Activated naive CD8-positive, alpha-beta T cell (primary cell): ENCODE measurements around the gene NMNAT3.

Experiments
- H3K27ac Mint-ChIP-seq: one replicate; pipeline ENCODE4 v1.8.0; 2021; ENCODE audit warnings: mixed read lengths
- H3K27me3 Mint-ChIP-seq: one replicate; pipeline ENCODE4 v1.8.0; 2021; ENCODE audit warnings: mixed read lengths
- H3K36me3 Mint-ChIP-seq: one replicate; pipeline ENCODE4 v1.8.0; 2021; ENCODE audit warnings: mixed read lengths
- H3K4me1 Mint-ChIP-seq: one replicate; pipeline ENCODE4 v1.8.0; 2021; ENCODE audit warnings: low read depth, mixed read lengths
- H3K4me3 Mint-ChIP-seq: one replicate; pipeline ENCODE4 v1.8.0; 2021; ENCODE audit warnings: mild to moderate bottlenecking, mixed read lengths
- H3K9me3 Mint-ChIP-seq: one replicate; pipeline ENCODE4 v1.8.0; 2021; ENCODE audit warnings: low read depth, mixed read lengths

The NMNAT3 gene

DNA sequence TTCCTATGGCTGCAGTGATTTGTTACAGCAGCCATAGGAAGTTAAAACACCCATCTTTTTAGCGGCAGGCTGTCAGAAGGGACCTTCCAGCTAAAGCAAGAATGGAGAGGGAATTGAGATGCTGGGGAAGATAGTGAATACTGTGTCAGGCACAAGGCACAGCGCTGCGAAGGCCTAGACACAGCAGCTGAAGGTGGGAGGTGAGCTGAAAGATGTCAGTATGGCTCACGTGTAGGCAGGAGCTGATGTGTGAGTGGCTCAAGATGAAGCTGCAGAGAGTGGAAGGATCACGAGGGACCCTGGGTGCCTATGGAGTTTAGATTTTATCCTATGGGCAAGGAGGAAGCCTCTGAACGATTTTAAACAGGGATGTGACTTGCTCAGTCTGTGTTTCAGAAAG lies 44.3 kb downstream of the NMNAT3 start:
- H3K36me3 Mint-ChIP-seq: peaks cover 19% of the 10 kb centered on the region
- no peaks in the 10 kb centered on the region for H3K27me3 Mint-ChIP-seq
- H3K4me3 Mint-ChIP-seq: no peak overlapping the region
- H3K27ac Mint-ChIP-seq: no peak overlapping the region
- H3K9me3 Mint-ChIP-seq: no peaks in the 10 kb centered on the region
- H3K4me1 Mint-ChIP-seq: no peaks in the 10 kb centered on the region

DNA sequence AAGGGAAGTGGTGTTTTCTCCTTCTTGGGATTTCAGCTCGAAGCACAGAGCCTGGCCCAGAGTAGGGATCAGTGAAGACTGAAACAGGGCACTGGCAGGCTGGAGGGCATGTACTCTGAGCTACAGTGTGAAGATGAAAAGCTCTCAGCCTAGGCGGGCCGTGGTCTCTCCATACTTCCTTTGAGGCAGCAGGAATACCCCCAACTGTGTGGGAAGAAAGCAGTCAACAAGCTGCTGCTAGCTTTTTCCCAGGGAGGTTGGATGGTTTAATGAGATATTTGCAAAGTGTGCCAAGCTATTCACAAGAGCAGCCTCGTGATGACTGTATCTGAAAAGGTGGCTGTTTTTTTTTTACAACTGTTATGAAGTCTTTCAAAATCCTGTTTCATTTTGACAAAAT lies 47.2 kb downstream of the NMNAT3 start:
- no peaks in the 10 kb centered on the region for H3K9me3 Mint-ChIP-seq
- no peaks in the 10 kb centered on the region for H3K27me3 Mint-ChIP-seq
- peaks cover 13% of the 10 kb centered on the region for H3K36me3 Mint-ChIP-seq
- H3K4me1 Mint-ChIP-seq: no peaks in the 10 kb centered on the region
- no peak overlapping the region for H3K4me3 Mint-ChIP-seq
- H3K27ac Mint-ChIP-seq: no peak overlapping the region

DNA sequence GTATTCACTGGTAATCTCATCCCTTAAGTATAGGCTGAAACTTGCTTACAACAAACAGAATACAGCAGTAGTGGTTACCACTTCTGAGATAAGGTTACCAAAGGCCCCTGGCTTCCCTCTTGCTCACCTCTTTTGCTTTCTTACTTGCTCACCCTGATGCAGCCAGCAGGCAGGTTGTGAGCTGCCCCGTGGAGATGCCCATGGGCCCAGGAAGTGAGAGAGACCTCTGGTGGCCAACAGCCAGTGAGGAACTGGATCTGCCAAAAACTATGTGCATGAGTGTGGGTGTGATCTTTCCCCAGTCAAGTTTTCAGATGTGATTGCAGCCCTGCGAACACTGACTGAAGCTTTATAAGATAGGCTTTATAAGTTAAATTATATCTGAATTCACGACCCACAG lies 48.7 kb downstream of the NMNAT3 start:
- Mint-ChIP-seq H3K27me3 (no peaks in the 10 kb centered on the region), H3K4me3 (no peak overlapping the region), H3K9me3 (no peaks in the 10 kb centered on the region), H3K36me3 (peaks cover 9% of the 10 kb centered on the region), H3K4me1 (no peaks in the 10 kb centered on the region), H3K27ac (no peak overlapping the region)

DNA sequence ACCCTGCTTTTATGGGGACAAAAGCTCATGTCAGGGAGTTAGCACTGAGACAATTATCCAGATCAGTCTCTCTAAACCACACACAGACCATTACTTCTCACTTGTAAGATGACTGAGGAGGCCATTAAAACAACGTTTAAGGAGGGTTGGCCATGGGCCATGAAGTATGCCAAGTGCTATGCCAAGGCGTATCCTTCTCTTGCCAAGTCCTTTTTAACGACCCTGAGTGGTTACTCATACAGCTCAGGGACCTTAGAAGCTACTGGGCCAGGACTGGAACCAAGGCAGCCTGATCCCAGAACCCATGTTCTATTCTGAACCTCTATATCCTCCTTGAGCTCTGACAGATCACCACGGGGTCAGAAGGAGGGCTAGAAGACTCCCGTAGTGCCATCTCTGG lies 50.0 kb downstream of the NMNAT3 start:
- H3K27me3 Mint-ChIP-seq: no peaks in the 10 kb centered on the region
- no peak overlapping the region for H3K27ac Mint-ChIP-seq
- H3K36me3 Mint-ChIP-seq: peaks cover 2% of the 10 kb centered on the region
- H3K9me3 Mint-ChIP-seq: no peaks in the 10 kb centered on the region
- no peak overlapping the region for H3K4me3 Mint-ChIP-seq
- no peaks in the 10 kb centered on the region for H3K4me1 Mint-ChIP-seq

DNA sequence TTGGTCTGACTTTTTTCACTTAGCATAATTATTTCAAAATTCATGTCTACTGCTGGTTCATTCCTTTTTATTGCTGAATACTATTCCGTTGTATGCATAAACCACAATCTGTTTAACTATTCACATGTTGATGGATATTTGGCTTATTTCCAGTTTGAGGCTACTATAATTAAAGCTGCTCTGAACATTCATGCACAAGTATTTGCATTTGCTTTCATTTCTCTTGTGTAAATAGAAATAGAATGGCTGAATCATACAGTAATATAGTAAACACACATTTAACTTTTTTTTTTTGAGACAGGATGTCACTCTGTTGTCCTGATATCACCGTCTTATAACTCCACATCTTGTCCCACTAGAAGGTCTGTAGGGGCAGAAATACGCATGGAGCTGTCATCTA lies 57.3 kb downstream of the NMNAT3 start:
- H3K36me3 Mint-ChIP-seq: no peaks in the 10 kb centered on the region
- no peak overlapping the region for H3K4me3 Mint-ChIP-seq
- no peaks in the 10 kb centered on the region for H3K9me3 Mint-ChIP-seq
- H3K27me3 Mint-ChIP-seq: no peaks in the 10 kb centered on the region
- H3K27ac Mint-ChIP-seq: no peak overlapping the region
- H3K4me1 Mint-ChIP-seq: no peaks in the 10 kb centered on the region

DNA sequence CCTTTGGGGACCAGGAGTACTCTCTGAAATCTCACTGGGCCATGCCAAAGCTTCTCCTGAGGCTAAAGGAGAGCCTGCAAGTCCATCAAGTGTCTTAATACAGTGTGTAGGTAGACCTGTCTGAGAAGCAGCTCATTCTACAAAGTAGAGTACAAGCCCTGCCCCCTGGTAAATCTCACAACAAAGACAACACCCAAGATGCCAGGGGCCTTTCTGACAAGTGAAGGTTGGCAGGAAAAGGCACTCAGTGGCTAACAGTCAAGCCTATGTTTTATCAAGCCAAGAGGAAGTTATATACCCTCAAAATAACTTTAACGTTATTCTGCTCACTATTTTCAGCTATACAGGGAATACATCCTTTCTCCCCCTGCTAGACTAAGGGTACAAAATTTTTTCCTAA lies 58.3 kb downstream of the NMNAT3 start:
- Mint-ChIP-seq H3K4me1 (no peaks in the 10 kb centered on the region), H3K27me3 (no peaks in the 10 kb centered on the region), H3K36me3 (no peaks in the 10 kb centered on the region), H3K27ac (no peak overlapping the region), H3K9me3 (no peaks in the 10 kb centered on the region), H3K4me3 (no peak overlapping the region)

DNA sequence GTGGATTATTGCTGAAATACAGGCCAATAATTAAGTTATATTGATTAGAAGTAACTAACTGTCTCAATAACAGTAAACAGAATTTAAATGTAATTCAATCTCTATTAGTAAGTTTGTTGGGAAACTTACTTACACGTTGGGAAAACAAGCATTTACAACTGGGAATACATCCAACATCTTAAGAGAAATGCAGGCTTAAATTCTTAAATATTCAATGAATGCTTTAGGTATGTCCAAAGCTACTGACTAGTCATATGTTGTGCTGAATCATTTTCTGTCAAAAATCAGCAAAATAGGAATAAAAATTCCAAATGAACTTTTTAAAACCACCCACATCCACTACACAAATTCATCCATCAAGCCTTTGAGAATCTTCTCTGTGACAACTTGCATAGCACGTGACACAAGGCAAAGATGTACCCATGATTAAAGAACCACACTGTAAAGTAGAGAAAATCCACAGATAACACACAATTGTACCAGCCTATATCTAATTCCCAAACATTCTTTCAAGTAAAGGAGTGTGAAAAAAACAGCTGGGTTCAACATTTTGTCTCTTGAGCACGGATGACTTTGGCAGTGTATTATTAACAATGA lies 60.0 kb downstream of the NMNAT3 start:
- no peak overlapping the region for H3K27ac Mint-ChIP-seq
- H3K9me3 Mint-ChIP-seq: no peaks in the 10 kb centered on the region
- no peaks in the 10 kb centered on the region for H3K36me3 Mint-ChIP-seq
- H3K27me3 Mint-ChIP-seq: no peaks in the 10 kb centered on the region
- H3K4me3 Mint-ChIP-seq: no peak overlapping the region
- no peaks in the 10 kb centered on the region for H3K4me1 Mint-ChIP-seq

DNA sequence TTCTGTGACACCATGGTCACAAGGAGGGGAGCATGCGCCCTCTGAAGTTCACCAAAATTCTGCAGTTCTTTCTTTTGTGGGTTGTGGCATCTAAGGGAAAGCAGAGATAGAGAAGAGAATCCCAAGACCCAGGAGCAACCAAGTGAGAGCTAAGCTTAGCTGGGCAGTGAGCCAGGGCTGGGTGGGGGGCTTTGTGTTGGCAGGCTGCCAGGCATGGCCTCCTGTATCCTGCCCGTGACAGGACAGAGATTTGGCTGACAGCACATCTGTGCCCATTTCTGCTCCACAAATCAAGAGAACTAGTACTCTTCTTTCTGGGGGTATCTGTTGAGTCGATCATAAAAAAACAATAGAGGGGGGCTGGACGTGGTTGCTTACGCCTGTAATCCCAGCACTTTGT lies 66.2 kb downstream of the NMNAT3 start:
- no peaks in the 10 kb centered on the region for H3K9me3 Mint-ChIP-seq
- H3K36me3 Mint-ChIP-seq: peaks cover 2% of the 10 kb centered on the region
- H3K4me3 Mint-ChIP-seq: no peak overlapping the region
- no peaks in the 10 kb centered on the region for H3K4me1 Mint-ChIP-seq
- no peaks in the 10 kb centered on the region for H3K27me3 Mint-ChIP-seq
- no peak overlapping the region for H3K27ac Mint-ChIP-seq

DNA sequence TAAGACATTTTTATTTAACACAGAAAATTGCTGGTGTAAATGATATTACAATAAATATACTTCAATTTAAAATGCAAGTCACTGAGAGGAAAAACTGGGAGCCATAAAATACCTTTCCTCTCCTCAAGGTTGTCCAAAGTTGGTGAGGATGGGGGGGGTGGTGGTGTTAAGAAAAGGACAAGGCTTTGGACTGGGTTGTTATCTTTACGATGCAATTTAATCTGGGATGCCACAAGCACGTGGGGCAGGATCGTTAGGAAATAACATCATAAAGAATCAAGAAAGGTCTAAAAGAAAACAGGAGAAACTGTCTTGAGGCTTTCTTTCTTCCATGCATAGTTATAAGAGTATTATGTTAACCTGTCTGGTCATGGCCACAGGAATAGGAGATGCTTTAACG lies 66.9 kb downstream of the NMNAT3 start:
- no peaks in the 10 kb centered on the region for H3K9me3 Mint-ChIP-seq
- H3K36me3 Mint-ChIP-seq: peaks cover 2% of the 10 kb centered on the region
- no peaks in the 10 kb centered on the region for H3K27me3 Mint-ChIP-seq
- no peaks in the 10 kb centered on the region for H3K4me1 Mint-ChIP-seq
- no peak overlapping the region for H3K27ac Mint-ChIP-seq
- H3K4me3 Mint-ChIP-seq: no peak overlapping the region

DNA sequence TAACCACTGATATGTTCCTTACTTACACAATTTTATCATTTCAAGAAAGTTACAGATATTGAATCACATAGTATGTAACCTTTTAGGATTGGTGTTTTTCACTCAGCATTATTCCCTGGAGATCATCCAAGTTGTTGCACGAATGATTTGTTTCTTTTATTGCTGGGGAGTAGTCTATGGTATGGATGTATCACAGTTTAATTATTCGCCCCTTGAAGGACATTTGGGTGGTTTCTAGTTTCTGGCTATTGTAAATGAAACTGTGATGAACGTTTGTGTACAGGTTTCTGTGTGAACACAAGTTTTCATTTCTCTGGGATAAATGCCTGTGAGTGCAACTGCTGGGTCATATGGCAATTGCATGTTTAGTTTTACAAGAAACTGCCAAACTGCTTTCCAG lies 68.8 kb downstream of the NMNAT3 start:
- H3K9me3 Mint-ChIP-seq: no peaks in the 10 kb centered on the region
- H3K4me3 Mint-ChIP-seq: no peak overlapping the region
- H3K27me3 Mint-ChIP-seq: no peaks in the 10 kb centered on the region
- peaks cover 2% of the 10 kb centered on the region for H3K36me3 Mint-ChIP-seq
- H3K27ac Mint-ChIP-seq: no peak overlapping the region
- H3K4me1 Mint-ChIP-seq: no peaks in the 10 kb centered on the region

DNA sequence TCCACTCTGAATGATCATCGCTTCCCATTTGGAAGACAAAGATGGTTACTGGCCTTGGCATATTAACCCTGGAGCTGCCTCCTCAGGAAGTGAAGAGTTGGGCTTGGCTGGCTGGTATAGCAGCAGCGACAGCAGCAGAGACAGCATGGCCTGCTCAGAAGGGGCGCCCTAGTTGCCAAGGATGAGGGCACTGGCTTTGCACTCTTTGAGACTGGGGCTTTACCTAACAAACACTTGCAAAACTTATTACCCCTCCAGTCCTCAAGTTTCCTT lies 69.7 kb downstream of the NMNAT3 start:
- no peaks in the 10 kb centered on the region for H3K9me3 Mint-ChIP-seq
- H3K4me1 Mint-ChIP-seq: no peaks in the 10 kb centered on the region
- no peak overlapping the region for H3K27ac Mint-ChIP-seq
- H3K36me3 Mint-ChIP-seq: peaks cover 2% of the 10 kb centered on the region
- H3K27me3 Mint-ChIP-seq: no peaks in the 10 kb centered on the region
- no peak overlapping the region for H3K4me3 Mint-ChIP-seq

DNA sequence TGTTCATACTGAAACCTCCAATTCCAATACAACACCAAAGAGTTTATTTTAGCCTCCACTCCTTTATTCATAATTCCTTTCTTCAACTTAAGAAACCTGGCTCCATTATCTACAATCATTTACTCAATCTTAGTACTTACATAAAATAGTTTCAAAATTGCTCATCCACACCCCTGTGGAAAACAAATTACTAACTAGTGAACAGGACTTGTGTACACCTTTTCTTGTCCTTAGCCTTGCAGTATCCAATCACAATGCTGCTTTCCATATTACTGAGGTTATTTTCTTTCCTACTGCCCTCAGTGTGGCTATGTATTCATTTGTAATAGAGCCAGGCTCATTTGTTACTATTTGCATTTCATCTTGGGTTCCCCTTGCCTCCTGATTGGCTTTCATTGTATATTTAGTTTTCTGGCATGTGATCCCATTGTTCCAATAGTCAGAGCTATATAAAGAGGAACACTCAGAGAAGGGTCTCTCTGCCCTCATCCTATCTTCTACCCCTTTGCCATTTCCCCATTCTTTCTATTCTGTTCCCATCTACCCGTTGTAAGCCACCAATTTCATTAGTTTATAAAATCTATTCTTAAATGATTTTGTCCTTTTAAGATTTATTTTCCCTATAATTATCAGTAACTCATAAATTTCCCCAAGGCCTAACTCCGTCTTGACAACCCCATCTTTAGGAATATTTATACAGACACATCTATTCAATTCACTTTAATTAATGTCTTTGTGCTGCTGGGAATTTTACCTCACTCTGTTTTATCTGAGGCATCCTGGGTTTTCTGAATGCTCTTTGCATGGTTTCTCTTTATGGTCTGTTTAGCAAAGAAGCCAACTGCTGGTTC lies 70.3 kb downstream of the NMNAT3 start:
- H3K4me1 Mint-ChIP-seq: no peaks in the 10 kb centered on the region

DNA sequence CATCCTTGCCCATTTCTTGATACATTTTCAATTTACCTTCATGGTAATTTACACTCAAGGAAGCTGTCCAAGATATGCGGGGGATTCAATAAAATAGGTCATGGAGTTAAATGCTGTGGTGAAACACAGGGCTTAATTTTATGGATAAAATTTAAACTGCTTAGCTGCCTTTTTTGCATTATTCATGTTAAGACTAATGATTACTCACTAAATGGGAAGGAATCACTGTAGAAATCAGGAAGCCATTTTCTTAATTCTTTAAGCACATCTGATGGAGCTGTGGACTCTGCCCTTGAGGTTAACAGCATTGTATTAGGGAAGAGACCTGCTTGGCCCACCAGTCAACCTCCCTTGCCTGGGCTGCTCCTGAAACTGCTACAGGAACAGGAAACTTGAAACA lies 75.8 kb downstream of the NMNAT3 start:
- Mint-ChIP-seq H3K36me3 (peaks cover 3% of the 10 kb centered on the region), H3K4me3 (no peak overlapping the region), H3K27me3 (no peaks in the 10 kb centered on the region), H3K27ac (no peak overlapping the region), H3K9me3 (no peaks in the 10 kb centered on the region), H3K4me1 (no peaks in the 10 kb centered on the region)

More for the DNA sequence above, 70.3 kb downstream of the NMNAT3 start:
- Mint-ChIP-seq H3K27ac (no peak overlapping the region), H3K36me3 (peaks cover under 1% of the 10 kb centered on the region), H3K27me3 (no peaks in the 10 kb centered on the region), H3K9me3 (no peaks in the 10 kb centered on the region), H3K4me3 (no peak overlapping the region)

DNA sequence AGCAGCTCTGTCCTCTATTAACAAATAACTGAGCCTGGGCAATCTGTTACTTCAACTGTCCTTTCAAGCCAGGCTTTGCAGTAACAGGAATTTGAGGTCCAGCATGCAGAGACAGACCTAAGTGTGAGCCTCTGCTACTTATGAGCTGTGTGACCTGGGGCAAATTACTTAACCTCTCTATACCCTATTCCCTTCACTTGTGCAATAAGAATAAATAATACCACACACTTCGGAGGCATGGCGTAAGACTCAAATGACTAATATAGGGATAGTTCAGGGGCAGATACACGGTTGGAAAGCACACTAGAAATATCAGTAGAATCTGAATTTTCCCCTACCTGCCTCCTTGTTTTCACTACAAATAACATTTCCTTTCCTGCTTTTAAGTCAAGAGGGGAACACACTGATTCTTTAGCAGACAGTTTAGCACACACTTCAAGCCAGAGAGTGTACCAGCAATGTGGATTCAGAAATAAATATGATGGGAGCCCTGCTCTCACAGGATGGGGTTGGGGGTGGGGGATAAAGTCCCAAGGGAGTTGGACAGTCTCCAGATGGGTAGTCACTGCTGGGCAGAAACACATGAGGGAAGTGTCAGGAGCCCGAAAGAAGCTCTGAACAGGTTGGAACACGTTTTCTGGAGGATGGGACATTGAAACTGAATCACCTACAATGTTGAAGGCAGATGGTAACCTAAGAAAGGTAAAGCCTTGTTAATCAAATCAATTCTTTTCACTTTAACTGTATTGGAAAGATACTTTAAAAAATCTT lies 76.4 kb downstream of the NMNAT3 start:
- no peak overlapping the region for H3K27ac Mint-ChIP-seq
- no peak overlapping the region for H3K4me3 Mint-ChIP-seq
- H3K36me3 Mint-ChIP-seq: peaks cover 3% of the 10 kb centered on the region
- H3K27me3 Mint-ChIP-seq: no peaks in the 10 kb centered on the region
- no peaks in the 10 kb centered on the region for H3K4me1 Mint-ChIP-seq
- H3K9me3 Mint-ChIP-seq: no peaks in the 10 kb centered on the region

DNA sequence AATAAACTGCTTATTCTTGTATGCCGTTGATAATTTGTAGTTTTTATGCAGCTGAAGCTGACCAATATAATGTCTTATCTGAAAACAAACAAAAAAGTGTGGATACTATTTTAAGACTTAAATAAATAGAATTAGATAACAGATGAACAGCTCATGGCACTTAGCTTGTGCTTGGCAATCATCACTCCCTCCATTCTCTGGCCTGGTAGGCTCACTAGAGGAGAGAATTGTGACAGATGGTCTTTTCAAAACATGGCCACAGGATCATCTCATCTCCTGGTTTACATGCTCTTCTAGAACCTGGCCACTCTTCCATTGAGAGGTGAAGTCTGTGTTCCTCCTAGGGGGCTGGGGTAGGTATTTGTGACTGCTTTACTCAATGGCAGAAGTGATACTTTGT lies 79.8 kb downstream of the NMNAT3 start:
- no peak overlapping the region for H3K4me3 Mint-ChIP-seq
- H3K4me1 Mint-ChIP-seq: no peaks in the 10 kb centered on the region
- H3K9me3 Mint-ChIP-seq: no peaks in the 10 kb centered on the region
- H3K36me3 Mint-ChIP-seq: peaks cover 3% of the 10 kb centered on the region
- no peak overlapping the region for H3K27ac Mint-ChIP-seq
- no peaks in the 10 kb centered on the region for H3K27me3 Mint-ChIP-seq
